Midbrain (tissue), 1 donor: ENCODE measurements around the gene AP4B1.
"Not testable (repeated sequence)": the region's sequence is repeated elsewhere in the genome, so short reads cannot be mapped to it uniquely, and the experiment has no call there.

Experiments used
- DNase-seq: peaks from one replicate; lab custom pipeline; 2025; lab: John Stamatoyannopoulos, UW

Gene AP4B1

GRCh38 chr1:113858418-113858817 is 46.2 kb downstream of the AP4B1 start:
- DNase-seq = no peak

- DNase-seq = no peak
Observed at GRCh38 chr1:113857776-113858175, 46.8 kb downstream of the AP4B1 start.

- no peak for DNase-seq
Observed at GRCh38 chr1:113856401-113856790, 48.2 kb downstream of the AP4B1 start.

- no peak for DNase-seq
Observed at GRCh38 chr1:113855630-113856400, 48.8 kb downstream of the AP4B1 start.

GRCh38 chr1:113854234-113854633 is 50.4 kb downstream of the AP4B1 start:
- DNase-seq = no peak

GRCh38 chr1:113852694-113853093 is 51.9 kb downstream of the AP4B1 start:
- not testable (repeated sequence) for DNase-seq

- DNase-seq = no peak
Observed at GRCh38 chr1:113850127-113850796, 54.3 kb downstream of the AP4B1 start.

GRCh38 chr1:113849072-113849471 is 55.5 kb downstream of the AP4B1 start:
- DNase-seq = no peak

GRCh38 chr1:113846391-113847035 is 58.1 kb downstream of the AP4B1 start:
- DNase-seq = no peak
